K562 (cell line): Measurements from ENCODE around the gene TIAM1.

Experiments used
- BRCA1 ChIP-seq, 2 experiments: fragments of 450-650 bp in 1 of 2; sonication (generic) in 1 of 2; formaldehyde crosslinking in 1 of 2; IDR thresholded peaks; 2 replicates each; pipeline versions ENCODE4 v1.5.0 to v1.6.1; 2017 to 2020; ENCODE audit warnings: mild to moderate bottlenecking in 1 of 2, missing genetic modification reagents in 1 of 2
- CTCF ChIP-seq, 3 experiments: IDR thresholded peaks in 2 of 3; conservative IDR thresholded peaks in 1 of 3; 2 replicates each; pipeline ENCODE4 v1.5.1; 2011 to 2012; ENCODE audit warnings: low read length in 3 of 3, mild to moderate bottlenecking in 3 of 3, control low read depth in 2 of 3, improper control_type of control experiment in 1 of 3, inconsistent platforms in 1 of 3, low read depth in 1 of 3, mixed read lengths in 1 of 3, moderate library complexity in 1 of 3; ENCODE audit not compliant: insufficient read depth in 2 of 3
- EZH2 ChIP-seq: IDR thresholded peaks from 2 replicates; pipeline ENCODE4 v1.6.1; 2012; ENCODE audit warnings: low read depth, mild to moderate bottlenecking, inconsistent platforms, low read length, borderline replicate concordance
- HDGF ChIP-seq: fragments of 450-650 bp; IDR thresholded peaks from 2 replicates; pipeline ENCODE4 v1.6.1; 2016
- PYGO2 ChIP-seq: fragments of 450-650 bp; IDR thresholded peaks from 2 replicates; pipeline ENCODE4 v1.6.1; 2016; ENCODE audit warnings: mild to moderate bottlenecking, missing genetic modification characterization, moderate library complexity, missing compliant biosample characterization
- TCF3 ChIP-seq: sonication (generic); formaldehyde crosslinking; IDR thresholded peaks from 2 replicates; pipeline ENCODE4 v1.4.0; 2020; ENCODE audit warnings: mild to moderate bottlenecking, missing genetic modification reagents
- ZBTB26 ChIP-seq: fragments of 450-650 bp; formaldehyde crosslinking; IDR thresholded peaks from 2 replicates; pipeline ENCODE4 v1.4.0; 2022; ENCODE audit warnings: missing genetic modification characterization
- ZNF263 ChIP-seq: sonication (generic); formaldehyde crosslinking; IDR thresholded peaks from 2 replicates; pipeline ENCODE4 v1.8.0; 2022; ENCODE audit warnings: mild to moderate bottlenecking, missing genetic modification reagents, borderline replicate concordance
- ZNF398 ChIP-seq: fragments of 250-450 bp; sonication (Bioruptor Pico); IDR thresholded peaks from 2 replicates; pipeline ENCODE4 v1.8.0; 2021; ENCODE audit warnings: moderate library complexity, mild to moderate bottlenecking, inconsistent platforms
- ZNF785 ChIP-seq: fragments of 250-450 bp; sonication (Bioruptor Pico); IDR thresholded peaks from 2 replicates; pipeline ENCODE4 v1.4.0; 2020; ENCODE audit warnings: mild to moderate bottlenecking
- TF ChIP-seq, protein P1 (sequence below): fragments of 450-650 bp; formaldehyde crosslinking; IDR thresholded peaks from 2 replicates; pipeline ENCODE4 v1.4.0; 2020; ENCODE audit warnings: mild to moderate bottlenecking
- TF ChIP-seq, protein P2 (sequence below), 2 experiments: fragments of 450-650 bp in 1 of 2; sonication (generic) in 1 of 2; formaldehyde crosslinking in 1 of 2; IDR thresholded peaks; 2 replicates each; pipeline versions ENCODE4 v1.7.1 to v1.9.0; 2016 to 2022; ENCODE audit warnings: inconsistent platforms in 1 of 2, mild to moderate bottlenecking in 1 of 2, missing genetic modification reagents in 1 of 2
- TF ChIP-seq, protein P3 (sequence below): sonication (generic); formaldehyde crosslinking; IDR thresholded peaks from 2 replicates; pipeline ENCODE4 v1.8.0; 2023; ENCODE audit warnings: mild to moderate bottlenecking, missing genetic modification reagents

DNA sequence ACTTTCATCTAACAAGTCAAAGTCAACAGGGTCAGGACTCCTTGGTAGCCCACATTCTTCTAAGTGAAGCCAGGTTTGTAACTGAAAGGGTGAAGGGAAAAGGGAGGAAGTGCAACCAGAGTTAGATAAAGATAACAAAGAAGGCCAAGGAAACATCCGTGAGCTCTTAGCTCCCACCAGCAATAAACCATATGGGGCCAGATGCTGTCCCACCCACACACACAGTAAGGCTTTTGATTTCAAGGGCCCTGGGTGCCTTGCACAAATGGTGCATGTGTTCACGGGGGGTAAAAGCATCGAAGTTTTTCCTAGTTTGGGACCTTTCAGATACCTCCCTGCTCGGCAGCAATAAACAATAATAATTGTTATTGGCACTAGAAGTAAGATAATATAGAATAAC is 5.1 kb upstream of the TIAM1 start:
- TF ChIP-seq, protein P1, sequence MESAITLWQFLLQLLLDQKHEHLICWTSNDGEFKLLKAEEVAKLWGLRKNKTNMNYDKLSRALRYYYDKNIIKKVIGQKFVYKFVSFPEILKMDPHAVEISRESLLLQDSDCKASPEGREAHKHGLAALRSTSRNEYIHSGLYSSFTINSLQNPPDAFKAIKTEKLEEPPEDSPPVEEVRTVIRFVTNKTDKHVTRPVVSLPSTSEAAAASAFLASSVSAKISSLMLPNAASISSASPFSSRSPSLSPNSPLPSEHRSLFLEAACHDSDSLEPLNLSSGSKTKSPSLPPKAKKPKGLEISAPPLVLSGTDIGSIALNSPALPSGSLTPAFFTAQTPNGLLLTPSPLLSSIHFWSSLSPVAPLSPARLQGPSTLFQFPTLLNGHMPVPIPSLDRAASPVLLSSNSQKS (CRISPR knock-in tag) = no peak
- no peak for TF ChIP-seq EZH2
- TF ChIP-seq ZBTB26 = no peak
- TF ChIP-seq HDGF = no peak
- TF ChIP-seq ZNF263 (CRISPR knock-in tag) = no peak
- TF ChIP-seq ZNF785 (CRISPR knock-in tag) = no peak
- TF ChIP-seq ZNF398 (CRISPR knock-in tag) = no peak
- TF ChIP-seq, protein P2, sequence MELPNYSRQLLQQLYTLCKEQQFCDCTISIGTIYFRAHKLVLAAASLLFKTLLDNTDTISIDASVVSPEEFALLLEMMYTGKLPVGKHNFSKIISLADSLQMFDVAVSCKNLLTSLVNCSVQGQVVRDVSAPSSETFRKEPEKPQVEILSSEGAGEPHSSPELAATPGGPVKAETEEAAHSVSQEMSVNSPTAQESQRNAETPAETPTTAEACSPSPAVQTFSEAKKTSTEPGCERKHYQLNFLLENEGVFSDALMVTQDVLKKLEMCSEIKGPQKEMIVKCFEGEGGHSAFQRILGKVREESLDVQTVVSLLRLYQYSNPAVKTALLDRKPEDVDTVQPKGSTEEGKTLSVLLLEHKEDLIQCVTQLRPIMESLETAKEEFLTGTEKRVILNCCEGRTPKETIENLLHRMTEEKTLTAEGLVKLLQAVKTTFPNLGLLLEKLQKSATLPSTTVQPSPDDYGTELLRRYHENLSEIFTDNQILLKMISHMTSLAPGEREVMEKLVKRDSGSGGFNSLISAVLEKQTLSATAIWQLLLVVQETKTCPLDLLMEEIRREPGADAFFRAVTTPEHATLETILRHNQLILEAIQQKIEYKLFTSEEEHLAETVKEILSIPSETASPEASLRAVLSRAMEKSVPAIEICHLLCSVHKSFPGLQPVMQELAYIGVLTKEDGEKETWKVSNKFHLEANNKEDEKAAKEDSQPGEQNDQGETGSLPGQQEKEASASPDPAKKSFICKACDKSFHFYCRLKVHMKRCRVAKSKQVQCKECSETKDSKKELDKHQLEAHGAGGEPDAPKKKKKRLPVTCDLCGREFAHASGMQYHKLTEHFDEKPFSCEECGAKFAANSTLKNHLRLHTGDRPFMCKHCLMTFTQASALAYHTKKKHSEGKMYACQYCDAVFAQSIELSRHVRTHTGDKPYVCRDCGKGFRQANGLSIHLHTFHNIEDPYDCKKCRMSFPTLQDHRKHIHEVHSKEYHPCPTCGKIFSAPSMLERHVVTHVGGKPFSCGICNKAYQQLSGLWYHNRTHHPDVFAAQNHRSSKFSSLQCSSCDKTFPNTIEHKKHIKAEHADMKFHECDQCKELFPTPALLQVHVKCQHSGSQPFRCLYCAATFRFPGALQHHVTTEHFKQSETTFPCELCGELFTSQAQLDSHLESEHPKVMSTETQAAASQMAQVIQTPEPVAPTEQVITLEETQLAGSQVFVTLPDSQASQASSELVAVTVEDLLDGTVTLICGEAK (IDR thresholded peaks at IDR 0.05) = no peak
- TF ChIP-seq, protein P2 (CRISPR knock-in tag; IDR thresholded peaks at IDR 0.05) = no peak
- TF ChIP-seq PYGO2 (tag) = no peak
- no peak for TF ChIP-seq CTCF (IDR thresholded peaks at IDR 0.05 in 2 of 3, conservative IDR thresholded peaks at IDR 0.05 in 1 of 3; ENCODE audit: insufficient read depth in 2 of 3, low read depth in 1 of 3, low read length in 3 of 3)
- TF ChIP-seq TCF3 (CRISPR knock-in tag) = no peak
- TF ChIP-seq, protein P3, sequence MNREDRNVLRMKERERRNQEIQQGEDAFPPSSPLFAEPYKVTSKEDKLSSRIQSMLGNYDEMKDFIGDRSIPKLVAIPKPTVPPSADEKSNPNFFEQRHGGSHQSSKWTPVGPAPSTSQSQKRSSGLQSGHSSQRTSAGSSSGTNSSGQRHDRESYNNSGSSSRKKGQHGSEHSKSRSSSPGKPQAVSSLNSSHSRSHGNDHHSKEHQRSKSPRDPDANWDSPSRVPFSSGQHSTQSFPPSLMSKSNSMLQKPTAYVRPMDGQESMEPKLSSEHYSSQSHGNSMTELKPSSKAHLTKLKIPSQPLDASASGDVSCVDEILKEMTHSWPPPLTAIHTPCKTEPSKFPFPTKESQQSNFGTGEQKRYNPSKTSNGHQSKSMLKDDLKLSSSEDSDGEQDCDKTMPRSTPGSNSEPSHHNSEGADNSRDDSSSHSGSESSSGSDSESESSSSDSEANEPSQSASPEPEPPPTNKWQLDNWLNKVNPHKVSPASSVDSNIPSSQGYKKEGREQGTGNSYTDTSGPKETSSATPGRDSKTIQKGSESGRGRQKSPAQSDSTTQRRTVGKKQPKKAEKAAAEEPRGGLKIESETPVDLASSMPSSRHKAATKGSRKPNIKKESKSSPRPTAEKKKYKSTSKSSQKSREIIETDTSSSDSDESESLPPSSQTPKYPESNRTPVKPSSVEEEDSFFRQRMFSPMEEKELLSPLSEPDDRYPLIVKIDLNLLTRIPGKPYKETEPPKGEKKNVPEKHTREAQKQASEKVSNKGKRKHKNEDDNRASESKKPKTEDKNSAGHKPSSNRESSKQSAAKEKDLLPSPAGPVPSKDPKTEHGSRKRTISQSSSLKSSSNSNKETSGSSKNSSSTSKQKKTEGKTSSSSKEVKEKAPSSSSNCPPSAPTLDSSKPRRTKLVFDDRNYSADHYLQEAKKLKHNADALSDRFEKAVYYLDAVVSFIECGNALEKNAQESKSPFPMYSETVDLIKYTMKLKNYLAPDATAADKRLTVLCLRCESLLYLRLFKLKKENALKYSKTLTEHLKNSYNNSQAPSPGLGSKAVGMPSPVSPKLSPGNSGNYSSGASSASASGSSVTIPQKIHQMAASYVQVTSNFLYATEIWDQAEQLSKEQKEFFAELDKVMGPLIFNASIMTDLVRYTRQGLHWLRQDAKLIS (CRISPR knock-in tag) = no peak
- no peak for TF ChIP-seq BRCA1 (IDR thresholded peaks at IDR 0.05)
- TF ChIP-seq BRCA1 (CRISPR knock-in tag; IDR thresholded peaks at IDR 0.05) = no peak
